ENCODE measurements around the gene SCAF4.

DNA sequence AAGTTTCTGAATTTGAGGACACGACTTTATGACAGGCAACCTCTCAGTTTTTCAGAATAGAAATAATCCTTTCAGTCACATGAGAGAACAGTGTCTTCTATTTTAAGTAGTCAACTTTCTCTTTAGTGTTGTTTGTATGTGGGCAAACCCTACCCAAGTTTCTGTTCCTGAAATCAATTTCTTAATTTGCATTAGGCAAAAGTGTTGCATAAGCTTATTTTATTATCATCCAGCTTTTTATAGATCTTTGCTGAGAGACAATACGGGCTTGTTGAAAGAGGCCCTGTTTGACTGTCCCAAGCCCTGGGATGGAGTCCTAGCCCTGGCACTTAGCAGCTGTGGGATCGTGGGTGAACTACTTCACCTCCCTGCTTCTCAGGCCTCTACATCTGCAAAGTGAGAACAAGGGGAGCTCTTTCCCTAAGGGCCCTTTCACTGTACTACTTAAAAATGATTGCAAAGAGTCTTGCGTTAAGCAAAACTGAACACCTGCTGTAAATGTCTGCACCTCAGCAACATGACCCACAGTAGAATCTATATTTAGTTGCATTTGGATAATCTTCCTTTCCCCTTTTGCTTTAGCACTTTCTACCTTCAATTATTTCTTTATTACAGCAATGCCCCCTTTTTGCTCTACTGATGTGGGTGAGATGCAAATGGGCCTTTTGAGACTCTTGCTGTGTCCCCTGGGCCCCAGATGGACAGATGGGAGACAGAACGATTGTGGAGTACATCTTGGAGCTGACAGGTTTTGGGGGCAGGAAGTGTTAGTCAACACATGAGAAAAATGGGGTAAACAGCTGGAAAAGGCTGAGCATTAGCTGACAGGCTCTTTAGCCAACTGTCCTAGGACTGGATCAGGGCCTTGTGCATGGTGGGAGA, 41.0 kb upstream of the SCAF4 start:
- TF ChIP-seq, protein P1, sequence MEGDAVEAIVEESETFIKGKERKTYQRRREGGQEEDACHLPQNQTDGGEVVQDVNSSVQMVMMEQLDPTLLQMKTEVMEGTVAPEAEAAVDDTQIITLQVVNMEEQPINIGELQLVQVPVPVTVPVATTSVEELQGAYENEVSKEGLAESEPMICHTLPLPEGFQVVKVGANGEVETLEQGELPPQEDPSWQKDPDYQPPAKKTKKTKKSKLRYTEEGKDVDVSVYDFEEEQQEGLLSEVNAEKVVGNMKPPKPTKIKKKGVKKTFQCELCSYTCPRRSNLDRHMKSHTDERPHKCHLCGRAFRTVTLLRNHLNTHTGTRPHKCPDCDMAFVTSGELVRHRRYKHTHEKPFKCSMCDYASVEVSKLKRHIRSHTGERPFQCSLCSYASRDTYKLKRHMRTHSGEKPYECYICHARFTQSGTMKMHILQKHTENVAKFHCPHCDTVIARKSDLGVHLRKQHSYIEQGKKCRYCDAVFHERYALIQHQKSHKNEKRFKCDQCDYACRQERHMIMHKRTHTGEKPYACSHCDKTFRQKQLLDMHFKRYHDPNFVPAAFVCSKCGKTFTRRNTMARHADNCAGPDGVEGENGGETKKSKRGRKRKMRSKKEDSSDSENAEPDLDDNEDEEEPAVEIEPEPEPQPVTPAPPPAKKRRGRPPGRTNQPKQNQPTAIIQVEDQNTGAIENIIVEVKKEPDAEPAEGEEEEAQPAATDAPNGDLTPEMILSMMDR (IDR thresholded peaks at IDR 0.05; ENCODE audit: borderline replicate concordance, extremely low read depth, low read length, poor library complexity, severe bottlenecking), result no peak
- TF ChIP-seq EZH2 (IDR thresholded peaks at IDR 0.05; ENCODE audit: borderline replicate concordance, low read depth, low read length, severe bottlenecking), result no peak
